NCI-H526 (cell line): ENCODE results near the gene VASN.
A peak's percentile ranks its signal among the peaks of the same experiment; 100 is the strongest.
"Not testable (repeated sequence)": the region's sequence is repeated elsewhere in the genome, so short reads cannot be mapped to it uniquely, and the experiment has no call there.

Source experiments
- DNase-seq, 2 experiments: peaks; one replicate each; lab custom pipeline; 2025; lab: John Stamatoyannopoulos, UW

The VASN gene

DNA sequence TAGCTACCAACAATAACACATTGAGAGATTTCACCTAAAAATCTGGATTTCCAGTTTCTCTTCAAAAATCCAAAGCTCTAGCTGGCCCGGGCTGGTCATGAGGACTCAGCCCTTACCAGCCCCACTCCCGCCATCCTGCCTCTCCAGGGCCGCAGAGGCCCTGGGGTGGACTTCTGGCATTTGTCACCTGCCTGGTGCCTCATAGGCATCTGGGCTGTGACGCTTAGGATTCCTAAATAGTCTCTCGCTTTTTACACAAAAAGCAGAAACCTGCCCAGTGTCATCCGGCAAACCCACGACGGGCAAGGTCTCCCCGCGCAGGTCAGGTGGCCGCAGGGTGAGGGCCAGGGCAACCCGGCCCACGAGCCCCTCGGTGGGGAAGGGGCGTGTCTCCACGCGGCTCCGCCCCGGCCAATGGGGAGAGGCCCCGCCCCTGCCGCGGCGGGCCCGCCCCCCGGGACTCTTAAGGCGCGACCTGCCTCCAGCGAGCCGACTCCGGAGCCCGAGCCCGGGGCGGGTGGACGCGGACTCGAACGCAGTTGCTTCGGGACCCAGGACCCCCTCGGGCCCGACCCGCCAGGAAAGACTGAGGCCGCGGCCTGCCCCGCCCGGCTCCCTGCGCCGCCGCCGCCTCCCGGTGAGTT, at the start of gene VASN:
Gene VASN, plus strand, starts transcription at position 492 of the 644 bp plus-strand sequence. CDS start 9,030 bp downstream, outside the sequence.
- peak in 1 of 2 experiments; percentile 79 for DNase-seq

DNA sequence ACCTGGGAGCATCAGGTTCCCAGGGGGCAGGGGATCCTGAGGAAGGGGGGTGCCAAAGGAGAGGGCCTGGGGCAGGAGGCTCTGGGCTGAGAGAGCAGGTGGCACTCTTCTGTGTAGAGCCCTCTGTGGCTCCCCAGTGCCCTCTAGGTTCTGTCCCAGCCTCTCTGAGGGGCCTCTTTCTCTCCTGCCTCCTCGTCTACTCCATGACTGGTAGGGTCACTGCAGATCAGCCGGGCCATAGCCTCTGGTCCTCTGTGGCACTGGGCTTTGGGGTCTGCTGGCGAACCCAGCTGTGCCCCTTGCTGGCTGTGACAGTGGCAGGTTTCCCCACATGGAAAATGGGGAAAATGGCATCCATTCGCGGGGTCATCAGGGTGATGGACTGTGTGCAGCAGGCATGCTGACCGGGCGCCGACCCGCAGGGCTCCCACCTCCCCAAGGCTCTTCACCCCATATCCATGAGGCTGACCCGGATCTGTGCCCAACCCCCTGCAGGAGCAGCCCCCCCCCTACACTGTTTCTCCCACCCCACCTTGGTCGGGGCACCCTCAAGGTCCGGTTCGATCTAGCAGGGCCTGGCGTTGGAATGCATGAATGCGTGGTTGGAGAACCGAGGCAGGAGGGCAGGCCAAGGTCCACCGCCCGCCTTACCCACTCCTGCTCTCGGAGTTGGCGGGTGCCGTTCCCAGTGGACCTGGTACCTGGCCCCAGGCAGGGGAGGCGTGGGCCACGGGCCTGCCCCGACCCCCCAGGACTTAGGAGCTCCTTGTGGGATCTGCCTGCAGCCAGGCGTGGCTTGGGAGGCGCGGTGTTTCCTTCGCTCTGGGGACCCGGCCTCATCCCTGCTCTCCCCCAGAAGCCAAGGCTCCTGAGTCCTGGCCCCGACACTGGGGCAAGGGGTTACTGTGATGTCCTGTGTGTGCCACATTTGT, 49.3 kb upstream of the VASN start:
- DNase-seq, result no peak

DNA sequence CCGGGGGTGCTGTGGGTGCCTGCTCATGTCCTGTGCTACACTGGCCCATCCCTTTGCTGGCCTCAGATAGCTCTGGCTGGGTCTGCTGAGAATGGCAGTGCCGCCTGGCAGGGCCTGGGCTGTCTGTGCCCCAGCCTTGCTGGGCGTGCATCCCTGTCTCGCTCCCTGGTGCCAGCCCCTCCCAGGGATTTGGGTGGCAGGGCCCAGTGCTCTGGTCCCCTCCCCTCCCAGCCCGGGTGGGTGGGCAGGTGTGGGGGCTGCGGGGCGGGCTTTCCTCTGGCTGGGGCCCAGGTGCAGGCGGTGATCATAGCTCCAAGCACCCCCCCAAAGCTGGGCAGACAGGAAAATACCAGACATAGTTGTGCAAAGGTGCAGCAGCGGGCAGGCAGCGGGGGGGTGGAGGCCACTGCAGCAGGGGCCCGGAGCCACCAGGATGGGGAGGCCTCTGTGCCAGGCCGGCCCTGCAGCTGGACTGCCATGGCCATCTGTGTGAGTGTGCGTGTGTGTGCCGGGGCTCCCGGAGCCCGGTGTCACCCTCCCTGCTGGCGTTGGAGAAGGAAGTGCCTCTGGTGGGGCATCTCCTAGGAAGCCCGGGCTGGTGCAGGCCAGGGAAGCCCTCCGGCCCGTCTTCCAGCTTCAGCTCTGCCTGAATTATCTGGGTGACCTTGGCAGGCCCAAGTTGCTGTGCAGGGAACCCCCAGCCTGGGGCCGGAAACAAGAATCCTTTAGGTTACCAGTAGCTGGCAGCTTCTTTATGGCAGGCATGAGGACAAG, 48.4 kb upstream of the VASN start:
- DNase-seq, result no peak

DNA sequence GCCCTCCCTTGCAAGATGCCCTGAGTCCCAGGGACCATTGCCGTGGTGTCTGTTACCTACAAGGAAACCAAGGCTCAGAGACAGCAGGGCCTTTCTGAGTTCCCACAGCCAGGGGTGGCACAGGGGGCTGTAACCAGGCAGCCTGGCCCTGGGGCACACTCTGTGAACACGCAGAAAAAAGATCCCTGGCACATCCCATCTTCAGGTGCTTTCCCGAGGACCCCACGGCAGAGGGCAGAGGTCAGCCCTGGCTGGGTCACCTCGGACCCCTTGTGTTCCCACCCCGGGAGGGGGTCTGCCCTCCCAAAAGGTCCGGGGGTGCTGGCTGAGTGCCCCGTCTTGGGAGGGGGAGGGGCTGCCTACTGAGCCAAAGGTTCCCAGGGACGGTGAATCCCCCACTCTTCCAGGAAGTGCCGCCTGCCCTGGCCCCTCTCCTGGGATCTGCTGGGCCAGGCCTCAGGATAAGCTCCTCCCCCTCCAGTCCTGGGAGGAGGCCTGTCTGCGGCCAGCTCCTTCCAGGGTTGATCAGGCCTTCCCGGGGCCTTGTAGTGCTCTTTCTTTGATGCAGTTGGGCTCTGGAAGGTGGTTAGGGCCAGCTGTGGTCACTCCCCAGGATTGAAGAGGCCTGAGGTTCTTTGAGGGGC, 47.7 kb upstream of the VASN start:
- DNase-seq, result no peak

DNA sequence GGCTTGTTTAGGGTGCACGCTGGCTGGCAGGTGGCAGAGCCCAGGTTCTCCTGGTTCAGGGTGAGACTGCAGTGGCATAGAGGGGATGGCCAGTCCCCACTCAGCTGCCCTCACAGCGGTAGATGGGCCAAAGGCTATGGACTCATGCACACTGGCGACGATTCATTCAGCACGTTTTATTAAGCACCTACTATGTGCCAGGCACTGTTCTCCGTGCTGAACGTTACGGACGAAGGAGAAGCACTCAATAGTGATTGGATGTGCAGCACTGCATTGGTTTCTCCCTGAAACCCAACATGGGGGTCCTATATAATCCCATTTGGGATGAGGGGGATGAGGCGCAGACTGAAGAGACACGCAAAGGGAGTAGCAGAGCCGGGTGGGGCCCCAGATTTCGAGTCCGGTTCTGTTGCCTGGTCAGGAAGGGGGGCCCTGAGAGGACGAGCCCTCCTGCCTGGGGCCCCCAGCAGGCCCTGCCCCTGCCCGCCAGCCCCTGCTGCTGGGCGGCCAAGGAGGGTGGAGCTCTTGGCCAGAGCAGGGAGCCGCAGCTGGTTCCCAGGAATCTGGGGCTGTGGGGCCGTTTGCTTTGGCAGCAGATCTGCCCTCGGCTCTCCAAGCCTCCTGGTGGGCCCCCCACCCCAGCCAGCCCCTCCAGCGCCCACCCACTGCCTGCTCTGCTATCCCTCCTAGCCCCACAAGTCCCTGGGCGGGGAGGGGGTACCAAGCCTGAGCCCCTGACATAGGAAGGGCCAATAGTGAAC, 47.0 kb upstream of the VASN start:
- no peak for DNase-seq

DNA sequence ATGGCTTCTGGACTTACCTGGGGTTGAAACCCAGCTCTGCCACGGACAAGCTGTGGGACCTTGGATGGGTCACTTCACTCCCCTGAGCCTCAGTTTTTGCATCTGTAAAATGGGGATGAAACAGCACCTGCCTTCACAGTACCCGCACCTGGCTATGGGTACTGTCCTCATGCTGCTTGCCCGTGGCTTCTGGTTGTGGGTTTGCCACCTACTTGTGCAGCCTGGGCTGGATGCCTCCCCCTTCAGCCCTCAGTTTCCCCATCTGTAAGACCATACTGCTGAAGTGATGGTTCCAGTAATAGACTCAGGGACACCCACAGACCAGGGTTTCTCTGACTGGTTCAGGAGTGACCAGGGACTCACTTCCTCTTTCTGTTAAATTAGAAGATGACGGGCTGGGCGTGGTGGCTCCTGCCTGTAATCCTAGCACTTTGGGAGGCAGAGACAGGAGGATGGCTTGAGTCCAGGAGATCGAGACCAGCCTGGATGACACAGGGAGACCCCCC, 46.3 kb upstream of the VASN start:
- DNase-seq, result no peak

DNA sequence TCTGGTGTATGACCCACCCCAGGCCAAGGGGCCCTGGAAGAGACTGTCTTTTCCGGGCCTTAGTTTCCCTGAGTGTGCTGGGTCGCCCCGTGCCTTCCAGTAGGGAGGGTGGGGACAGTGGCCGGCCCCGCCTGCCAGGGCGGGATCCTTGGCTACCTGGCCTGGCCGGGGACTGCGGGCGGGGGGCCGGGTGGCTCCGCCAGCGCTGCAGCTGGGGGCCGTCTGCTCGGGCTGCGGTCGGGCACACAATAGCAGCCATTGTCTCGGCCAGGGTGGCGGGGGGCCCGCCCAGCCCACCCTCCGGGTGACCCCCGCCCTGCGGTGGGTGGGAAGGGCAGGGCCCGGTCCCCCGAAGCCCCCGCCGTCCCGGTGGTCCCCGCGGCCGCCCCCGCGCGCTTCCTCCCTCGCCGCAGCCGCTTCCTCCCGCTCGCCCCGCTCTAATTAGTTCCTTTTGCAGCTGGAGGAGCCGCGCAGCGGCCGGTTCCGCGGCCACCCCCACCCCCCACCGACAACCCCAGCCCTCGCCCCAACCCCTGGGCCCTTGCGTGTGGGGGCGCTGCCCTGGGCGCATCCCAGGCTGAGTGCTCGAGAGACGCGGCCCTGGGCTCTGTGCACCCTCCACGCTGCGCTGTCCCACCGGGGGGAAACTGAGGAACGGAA, 44.1 kb upstream of the VASN start:
- peak in 1 of 2 experiments; percentile 36 for DNase-seq

DNA sequence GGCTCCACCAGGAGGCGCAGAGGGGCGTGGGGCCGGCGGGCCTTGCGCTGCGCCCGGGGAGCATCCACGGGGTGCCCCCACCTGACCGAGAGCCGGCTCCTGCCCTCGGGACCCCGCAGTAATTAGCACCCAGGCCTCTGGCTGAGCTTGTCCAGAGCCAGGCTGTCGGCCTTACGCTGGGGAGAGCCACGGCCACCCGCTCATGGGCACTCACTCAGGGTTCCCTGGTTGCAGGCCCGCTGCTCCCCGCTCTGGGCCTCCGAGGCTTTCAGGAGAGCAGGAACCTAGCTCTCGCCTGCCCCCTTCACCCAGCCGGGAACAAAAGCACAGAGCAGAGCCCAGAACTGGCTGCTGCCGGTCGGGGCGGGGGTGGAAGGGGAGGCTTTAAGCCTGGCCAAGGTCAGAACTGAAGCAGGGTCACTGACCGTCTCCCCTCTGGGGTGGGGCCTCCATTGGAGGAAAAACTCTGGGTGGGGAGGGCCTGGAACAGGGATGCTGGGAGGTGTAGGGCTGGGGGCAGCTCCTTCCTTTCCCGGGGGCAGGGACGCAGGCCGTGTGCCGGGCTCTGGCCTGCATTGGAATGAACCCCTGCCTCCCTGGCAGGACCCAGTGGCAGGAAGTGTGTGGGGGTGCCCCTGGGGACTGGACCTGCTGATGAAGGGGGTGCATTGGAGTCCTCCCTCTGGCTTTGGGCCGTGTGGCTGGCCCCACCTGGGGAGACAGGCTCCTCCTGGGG, 43.4 kb upstream of the VASN start:
- DNase-seq, result peak; percentile 58 to 81

DNA sequence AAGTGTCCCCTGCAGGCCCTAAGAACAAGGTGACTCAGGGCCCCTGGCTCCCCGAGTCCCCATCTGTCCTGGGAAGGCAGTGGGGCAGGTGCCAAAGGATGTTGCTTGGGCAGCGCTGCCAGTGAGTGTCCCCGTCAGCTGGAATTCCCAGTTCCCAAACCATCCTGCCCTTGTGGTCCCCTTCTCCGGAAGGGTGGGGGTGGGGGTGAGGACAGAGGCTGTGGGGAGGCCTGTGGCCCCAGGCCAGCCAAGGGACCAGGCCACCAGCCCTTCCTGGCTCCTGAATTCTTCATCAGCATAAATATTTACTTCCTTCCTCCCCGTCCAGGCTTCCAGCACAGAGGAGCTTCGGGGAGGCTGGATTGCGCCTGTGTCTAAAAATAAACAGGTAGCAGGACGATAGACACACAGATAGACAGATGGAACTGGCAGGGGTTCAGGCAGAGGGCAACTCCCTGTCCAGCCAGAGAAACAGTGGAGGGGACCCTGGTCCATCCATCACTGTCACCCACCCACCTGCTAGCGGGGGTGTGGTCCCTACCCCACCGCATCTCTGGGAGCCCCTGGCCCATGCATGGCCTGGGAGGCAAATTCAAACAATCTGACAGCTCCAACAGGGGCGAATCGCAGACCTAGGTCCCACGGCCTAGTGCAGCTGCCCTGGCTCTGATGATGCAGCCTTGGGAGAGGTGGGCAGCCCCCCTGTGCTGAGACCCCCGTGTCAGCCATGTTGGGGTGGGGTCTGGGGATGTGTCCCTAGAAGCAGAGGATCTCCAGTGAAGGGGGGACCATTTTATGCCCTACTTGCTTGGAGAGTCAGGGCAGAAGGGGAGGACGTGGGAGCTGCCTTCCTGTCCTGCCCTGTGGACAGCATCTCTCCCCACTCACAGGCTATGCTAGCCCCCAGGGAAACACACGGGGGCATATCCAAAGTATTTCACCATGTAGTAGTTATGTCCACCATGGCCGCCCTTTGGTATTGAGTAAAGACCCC, 42.6 kb upstream of the VASN start:
- no peak for DNase-seq

DNA sequence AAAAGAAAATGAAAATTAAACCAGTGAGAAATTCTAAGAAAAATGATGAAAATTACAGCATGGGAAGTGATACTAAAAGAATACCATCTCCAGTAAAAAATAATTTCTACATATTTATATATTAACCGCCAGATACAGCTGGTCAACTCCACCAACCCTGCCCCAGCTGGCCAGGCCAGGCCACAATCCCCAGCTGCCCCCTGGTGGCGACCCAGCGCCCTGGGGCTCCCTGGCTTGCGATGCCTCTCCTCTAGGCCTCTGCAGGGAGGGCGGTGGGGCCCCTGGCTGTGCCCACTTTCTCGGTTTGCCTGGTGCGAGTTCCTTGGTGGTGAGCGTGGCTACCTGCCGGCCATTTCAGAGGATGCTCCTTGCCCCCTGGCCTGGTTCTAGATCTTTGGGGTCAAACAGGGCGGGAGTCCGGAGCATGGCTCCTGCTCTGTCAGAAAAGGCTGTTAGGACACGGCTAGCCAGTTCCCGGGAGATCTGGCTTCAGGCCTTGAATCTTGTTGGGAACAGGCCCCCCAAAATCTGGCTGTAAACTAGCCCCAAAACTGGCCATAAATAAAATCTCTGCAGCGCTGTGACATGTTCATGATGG, 41.3 kb upstream of the VASN start:
- peak in 1 of 2 experiments; percentile 37 for DNase-seq

DNA sequence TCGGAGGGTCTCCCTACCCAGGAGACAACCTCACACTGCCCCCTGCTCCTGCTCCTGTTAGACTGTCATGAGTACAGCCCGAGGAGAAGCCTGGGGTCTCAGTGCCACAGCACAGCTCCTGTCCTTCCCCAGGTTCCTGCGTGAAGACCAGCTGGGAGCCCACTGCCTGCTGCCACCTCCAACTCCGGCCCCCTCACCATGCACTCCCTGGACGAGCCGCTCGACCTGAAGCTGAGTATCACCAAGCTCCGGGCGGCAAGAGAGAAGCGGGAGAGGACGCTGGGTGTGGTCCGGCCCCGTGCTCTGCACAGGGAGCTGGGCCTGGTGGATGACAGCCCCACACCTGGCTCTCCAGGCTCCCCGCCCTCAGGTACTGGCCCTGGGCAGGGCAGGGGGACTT, 39.6 kb upstream of the VASN start:
- DNase-seq, result no peak

DNA sequence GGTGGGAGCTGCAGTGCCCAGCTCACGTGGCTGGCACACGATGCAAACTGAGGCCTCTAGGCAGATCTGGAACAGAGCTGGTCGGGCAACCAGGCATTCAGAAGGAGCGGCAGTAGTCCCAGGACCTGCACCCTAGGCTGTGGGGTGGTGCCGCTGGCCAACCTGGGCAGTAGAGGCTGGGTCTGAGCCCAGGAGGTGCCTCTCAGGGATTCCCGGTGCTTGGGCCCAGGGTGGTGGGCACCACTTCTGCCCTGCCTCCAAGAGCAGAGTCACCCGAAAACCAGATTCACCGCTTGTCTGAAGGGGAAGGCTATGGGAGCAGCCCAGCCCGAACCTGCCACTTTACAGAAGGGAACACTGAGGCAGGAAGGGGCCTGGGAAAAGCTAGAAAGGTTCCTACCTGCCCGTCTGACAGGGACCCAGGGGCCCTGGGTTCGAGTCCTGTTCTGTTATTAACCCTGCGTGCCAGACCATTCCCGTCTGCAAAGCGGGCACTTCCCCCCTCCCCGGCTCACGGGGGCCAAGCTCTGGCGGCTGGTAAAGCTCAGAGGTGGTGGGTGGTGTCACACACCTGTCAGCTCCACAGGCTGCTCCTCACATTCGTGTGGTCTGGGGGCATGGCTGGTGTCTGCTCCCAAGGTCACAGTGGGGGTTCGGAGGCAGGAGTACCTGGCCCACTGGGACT, 38.9 kb upstream of the VASN start:
- no peak for DNase-seq

DNA sequence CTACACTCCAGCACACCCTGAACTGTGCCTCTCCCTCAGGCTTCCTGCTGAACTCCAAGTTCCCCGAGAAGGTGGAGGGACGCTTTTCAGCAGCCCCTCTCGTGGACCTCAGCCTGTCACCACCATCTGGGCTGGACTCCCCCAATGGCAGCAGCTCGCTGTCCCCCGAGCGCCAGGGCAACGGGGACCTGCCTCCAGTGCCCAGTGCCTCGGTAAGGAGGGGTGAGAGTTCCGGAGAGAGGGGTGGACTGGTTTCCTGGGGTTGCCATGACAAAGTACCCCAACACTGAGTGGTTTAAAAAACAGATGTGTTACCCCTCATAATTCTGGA, 38.4 kb upstream of the VASN start:
- no peak for DNase-seq

DNA sequence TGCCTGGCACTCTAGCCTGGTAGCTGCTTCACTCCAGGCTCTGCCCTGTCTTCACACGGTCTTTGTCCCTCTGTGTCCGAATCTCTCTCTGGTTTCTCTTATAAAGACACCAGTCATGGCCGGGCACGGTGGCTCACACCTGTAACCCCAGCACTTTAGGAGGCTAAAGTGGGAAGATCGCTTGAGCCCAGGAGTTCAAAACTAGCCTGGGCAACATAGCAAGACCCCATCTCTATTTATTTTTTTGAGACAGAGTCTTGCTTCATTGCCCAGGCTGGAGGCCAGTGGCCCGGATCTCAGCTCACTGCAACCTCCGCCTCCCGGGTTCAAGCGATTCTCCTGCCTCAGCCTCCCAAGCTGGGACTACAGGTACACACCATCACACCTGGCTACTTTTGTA, 37.9 kb upstream of the VASN start:
- not testable (repeated sequence) for DNase-seq

DNA sequence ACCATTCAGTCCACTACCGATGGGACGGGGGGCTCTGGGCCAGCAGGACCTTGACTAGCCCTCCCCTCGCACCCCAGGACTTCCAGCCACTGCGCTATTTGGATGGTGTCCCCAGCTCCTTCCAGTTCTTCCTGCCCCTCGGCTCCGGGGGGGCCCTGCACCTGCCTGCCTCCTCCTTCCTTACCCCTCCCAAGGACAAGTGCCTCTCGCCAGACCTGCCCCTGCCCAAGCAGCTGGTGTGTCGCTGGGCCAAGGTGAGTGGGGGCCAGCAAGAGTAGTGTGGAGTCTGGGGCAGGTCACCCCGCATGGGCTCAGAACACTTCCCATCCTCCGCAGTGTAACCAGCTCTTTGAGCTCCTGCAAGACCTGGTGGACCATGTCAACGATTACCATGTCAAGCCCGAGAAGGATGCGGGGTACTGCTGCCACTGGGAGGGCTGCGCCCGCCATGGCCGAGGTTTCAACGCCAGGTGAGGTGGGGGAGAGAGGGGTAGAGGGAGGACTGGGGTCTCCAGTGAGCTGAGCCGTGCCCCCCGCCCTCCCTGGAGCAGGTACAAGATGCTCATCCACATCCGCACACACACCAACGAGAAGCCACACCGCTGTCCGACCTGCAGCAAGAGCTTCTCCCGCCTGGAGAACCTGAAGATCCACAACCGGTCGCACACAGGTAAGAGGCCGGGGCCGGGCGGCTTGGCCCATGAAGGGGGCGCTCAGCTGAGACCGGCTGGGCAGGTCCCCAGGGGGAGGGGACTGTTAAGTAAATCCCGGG, 36.7 kb upstream of the VASN start:
- DNase-seq, result no peak

DNA sequence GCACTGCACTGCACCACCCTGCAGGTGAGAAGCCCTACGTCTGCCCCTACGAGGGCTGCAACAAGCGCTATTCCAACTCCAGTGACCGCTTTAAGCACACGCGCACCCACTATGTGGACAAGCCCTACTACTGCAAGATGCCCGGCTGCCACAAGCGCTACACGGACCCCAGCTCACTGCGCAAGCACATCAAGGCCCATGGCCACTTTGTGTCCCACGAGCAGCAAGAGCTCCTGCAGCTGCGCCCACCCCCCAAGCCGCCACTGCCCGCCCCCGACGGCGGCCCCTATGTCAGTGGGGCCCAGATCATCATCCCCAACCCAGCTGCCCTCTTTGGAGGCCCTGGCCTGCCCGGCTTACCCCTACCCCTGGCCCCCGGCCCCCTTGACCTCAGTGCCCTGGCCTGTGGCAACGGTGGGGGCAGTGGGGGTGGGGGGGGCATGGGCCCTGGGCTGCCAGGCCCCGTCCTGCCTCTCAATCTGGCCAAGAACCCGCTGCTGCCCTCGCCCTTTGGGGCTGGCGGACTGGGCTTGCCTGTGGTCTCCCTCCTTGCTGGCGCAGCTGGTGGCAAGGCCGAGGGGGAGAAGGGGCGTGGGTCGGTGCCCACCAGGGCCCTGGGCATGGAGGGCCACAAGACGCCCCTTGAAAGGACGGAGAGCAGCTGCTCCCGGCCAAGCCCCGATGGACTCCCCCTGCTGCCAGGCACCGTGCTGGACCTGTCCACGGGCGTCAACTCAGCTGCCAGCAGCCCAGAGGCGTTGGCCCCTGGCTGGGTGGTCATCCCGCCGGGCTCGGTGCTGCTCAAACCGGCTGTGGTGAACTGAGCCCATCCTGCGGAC, 34.7 kb upstream of the VASN start:
- no peak for DNase-seq
